Astrocyte of the cerebellum (primary cell): ENCODE data around the gene MXRA5.

Experiments used
- DNase-seq: peaks from one replicate; pipeline ENCODE4 v3.0.0-alpha.2; 2011; ENCODE audit warnings: low read depth
- H3K4me3 ChIP-seq: 2 replicates; pipeline ENCODE4 v1.5.1; 2011; ENCODE audit warnings: mild to moderate bottlenecking, low read depth, low read length, moderate library complexity
- in situ Hi-C: cut with HindIII; loops from 2 replicates; pipeline ENCODE4 v1.10.0; 2017; ENCODE audit warnings: low sequenced_read_pairs
- TF ChIP-seq, protein P1 (sequence below): IDR thresholded peaks from 2 replicates; pipeline ENCODE4 v1.5.1; 2012; ENCODE audit warnings: low read length, low read depth, moderate library complexity, mild to moderate bottlenecking; ENCODE audit errors: missing control alignments

Gene MXRA5

GRCh38 chrX:3271834-3272186 lies 74.6 kb downstream of the MXRA5 start:
- DNase-seq, result peak; percentile 49
- H3K4me3 ChIP-seq, result no peak overlapping the region
- in situ Hi-C loops, result no loop called here
- TF ChIP-seq, protein P1, sequence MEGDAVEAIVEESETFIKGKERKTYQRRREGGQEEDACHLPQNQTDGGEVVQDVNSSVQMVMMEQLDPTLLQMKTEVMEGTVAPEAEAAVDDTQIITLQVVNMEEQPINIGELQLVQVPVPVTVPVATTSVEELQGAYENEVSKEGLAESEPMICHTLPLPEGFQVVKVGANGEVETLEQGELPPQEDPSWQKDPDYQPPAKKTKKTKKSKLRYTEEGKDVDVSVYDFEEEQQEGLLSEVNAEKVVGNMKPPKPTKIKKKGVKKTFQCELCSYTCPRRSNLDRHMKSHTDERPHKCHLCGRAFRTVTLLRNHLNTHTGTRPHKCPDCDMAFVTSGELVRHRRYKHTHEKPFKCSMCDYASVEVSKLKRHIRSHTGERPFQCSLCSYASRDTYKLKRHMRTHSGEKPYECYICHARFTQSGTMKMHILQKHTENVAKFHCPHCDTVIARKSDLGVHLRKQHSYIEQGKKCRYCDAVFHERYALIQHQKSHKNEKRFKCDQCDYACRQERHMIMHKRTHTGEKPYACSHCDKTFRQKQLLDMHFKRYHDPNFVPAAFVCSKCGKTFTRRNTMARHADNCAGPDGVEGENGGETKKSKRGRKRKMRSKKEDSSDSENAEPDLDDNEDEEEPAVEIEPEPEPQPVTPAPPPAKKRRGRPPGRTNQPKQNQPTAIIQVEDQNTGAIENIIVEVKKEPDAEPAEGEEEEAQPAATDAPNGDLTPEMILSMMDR, result no peak

DNA sequence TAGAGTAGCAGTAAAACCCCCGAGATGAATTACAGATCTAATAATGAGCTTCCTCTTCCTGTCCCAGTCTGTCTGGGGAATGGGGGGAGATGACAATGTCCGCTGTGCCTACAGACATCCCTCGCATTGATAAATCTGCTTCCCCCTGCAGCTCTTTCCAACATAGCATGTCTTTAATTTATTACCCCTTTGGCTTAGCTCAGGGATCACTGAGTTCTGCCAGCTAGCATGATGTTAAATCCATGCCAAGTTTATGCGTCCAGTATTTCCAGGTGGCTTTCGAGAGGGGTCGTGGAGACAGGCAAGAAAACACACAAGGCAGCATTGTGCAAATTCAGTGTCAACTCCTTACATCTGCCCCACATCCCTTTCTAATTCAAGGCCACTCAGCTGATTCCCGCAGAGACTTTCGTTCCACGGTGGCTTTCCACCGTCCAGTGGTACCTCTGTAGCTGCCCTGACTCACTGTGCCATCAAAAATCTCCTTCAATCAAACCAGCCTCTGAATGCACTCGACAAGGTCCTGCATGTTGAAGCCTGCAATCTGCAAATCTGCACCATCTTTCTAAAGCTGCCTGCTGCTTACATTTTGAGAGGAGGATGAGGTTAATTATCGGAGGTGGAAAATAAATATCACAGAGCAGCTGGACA lies 75.1 kb downstream of the MXRA5 start:
- no peak for DNase-seq
- no peak overlapping the region for H3K4me3 ChIP-seq
- TF ChIP-seq, protein P1, result no peak
- in situ Hi-C loops, result no loop called here

GRCh38 chrX:3268829-3269228 lies 77.6 kb downstream of the MXRA5 start:
- no peak overlapping the region for H3K4me3 ChIP-seq
- in situ Hi-C loops, result no loop called here
- TF ChIP-seq, protein P1, result no peak
- no peak for DNase-seq

DNA sequence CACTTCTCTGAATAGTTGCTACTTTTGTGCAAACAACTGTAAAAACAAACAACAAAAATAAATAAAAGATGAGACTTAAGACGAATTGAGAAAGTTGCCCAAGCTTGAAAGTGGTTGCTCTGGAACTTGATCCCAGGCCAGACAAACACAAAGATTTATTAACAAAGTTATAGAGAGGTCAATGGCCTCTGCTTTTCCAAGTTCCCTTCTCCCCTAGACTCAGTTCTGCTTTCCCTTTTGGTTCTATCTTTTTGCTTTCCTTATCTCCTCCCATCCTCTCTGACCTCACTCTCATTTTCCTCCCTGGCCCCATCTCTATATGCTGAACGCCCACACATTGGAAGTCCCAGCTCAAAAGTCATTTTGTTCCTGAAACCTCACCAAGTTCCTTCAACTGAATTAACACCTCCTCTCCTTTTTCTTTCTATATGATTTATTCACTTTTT lies 82.7 kb downstream of the MXRA5 start:
- in situ Hi-C loops, result no loop called here
- TF ChIP-seq, protein P1, result no peak
- no peak overlapping the region for H3K4me3 ChIP-seq
- DNase-seq, result no peak

- DNase-seq, result peak; percentile 79
- in situ Hi-C loops, result no loop called here
- TF ChIP-seq, protein P1, result no peak
- H3K4me3 ChIP-seq, result no peak overlapping the region
These were observed 83.6 kb downstream of the MXRA5 start for GRCh38 chrX:3262901-3263300.
